Activated CD8-positive, alpha-beta memory T cell treated with anti-CD3 and anti-CD28 coated beads for 4 hours (primary cell): Measurements from ENCODE around the gene ABI2.
A peak's percentile ranks its signal among the peaks of the same experiment; 100 is the strongest.
"Not testable (repeated sequence)": the region's sequence is repeated elsewhere in the genome, so short reads cannot be mapped to it uniquely, and the experiment has no call there.

Experiments
- DNase-seq, 2 donors: peaks; one replicate each; pipeline ENCODE4 v3.0.0-alpha.2; 2020; ENCODE audit warnings: low read depth in 2 of 2

The ABI2 gene

DNA sequence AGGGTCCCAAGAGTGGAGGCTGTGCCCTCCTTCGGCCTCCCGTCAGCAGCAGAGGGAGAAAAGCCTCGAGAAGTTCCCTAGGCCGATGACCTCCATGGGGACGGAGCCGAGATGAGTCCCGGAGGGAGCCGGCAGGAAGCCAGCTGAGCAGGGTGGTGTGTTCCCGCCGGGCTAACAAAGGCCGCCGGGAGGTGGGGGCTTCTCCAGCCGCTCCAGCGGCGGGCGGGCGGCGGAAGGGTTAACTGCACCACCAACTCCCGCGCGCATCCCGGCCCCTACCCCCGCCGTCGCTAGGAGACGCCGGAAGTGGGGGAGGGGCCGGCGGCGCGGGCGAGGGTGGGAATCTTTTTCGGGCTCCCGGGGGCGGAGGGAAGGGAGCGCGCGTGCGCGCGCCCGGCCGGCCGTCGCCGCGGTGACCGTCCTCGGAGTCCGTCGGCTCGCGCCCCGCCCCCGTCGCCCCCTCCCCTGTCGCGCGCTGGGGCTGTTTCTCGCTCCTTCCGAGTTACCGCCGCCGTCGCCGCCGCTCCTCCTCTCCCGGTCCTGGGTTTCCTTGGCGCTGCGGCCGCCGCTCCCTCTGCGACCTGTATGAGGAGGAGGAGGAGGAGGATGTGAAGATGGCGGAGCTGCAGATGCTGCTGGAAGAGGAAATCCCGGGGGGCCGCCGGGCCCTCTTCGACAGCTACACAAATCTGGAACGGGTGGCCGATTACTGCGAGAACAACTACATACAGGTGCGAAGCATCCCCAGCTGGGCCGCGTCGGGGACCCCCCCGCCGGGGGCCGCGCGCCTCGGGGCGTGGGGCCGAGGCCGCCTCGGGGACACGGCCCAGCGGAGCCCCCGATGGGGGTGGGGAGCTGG is at the start of gene ABI2:
TSS of gene ABI2 (plus strand) at position 494 of the 859 bp plus-strand sequence. CDS start at position 615, 121 bp downstream.
- peak; percentile 30 to 32 for DNase-seq

DNA sequence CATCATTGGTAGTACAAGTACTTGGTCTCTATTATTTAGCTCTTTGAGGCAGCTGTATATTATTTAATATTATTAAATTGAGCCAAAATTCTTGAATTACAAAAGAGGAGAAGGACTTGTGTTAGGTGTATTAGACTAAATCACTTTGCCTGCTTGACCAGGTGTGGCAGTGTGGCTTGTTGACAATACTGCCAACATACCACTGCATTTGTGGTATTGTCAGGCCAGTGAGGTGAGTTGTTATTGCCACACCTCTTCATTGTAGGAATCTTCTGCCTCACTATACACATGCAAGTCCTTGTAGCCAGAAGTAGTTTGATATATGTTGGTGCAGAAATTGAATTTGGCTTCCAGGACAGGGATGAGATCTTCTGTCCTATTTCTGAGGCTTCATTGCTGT is 48.9 kb upstream of the ABI2 start:
- DNase-seq: no peak

- no peak for DNase-seq
These were observed 47.6 kb upstream of the ABI2 start for GRCh38 chr2:203280428-203281064.

- no peak for DNase-seq
These were observed 46.1 kb upstream of the ABI2 start for GRCh38 chr2:203282101-203282500.

DNA sequence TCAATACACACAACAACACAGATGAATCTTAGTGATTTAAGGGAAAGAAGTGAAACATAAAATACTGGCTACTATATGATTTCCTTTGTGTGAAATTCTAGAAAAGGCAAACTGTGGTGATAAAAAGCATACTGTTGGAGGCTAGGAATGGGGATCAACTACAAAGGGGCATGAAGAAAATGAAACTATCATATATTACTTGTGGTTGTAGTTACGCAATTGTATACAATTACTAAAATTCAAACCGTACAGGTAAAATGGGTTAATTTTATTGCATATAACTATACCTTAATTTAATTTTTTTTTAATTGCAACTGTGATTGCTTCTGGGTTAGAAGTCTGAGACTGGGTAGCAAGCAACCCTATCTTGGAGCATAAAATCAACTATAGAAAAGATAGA is 41.7 kb upstream of the ABI2 start:
- DNase-seq: no peak

- DNase-seq: no peak
These were observed 26.5 kb upstream of the ABI2 start for GRCh38 chr2:203301667-203302066.

- not testable (repeated sequence) for DNase-seq
These were observed 25.6 kb upstream of the ABI2 start for GRCh38 chr2:203302586-203302985.

DNA sequence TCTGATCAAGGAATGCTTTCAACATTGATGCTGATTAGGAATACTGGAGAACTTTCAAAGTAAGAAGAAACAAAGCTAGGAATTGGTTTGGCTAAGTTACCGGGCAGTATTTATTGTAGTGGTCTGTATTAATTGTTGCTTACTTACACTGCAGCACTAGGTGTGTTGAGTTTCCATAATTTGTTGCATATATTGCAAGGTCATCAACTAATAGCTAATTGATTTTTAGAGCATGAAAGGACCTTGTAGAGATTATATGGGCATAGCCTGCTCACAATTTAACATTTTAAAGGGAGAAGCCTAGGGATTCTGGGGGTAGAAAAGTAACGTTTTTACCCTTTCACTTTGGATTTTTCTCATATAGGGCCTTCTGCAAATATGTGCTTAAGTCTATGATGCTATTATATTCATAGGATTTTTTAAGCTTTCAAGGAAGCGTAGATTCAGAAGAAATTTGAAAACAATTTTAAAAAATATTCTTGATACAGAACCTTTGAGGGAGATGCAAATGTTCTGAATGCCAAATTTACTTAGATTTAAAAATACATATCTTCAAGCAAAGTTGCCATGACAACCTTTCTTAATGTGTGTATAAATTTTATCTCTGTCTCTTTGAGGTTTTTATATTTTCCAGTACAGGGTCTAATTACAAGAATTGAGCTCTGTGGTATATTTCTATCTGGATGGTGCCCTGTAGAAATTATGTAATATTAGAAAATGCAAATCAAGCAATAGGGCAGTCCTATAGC is 17.3 kb upstream of the ABI2 start:
- DNase-seq: no peak

DNA sequence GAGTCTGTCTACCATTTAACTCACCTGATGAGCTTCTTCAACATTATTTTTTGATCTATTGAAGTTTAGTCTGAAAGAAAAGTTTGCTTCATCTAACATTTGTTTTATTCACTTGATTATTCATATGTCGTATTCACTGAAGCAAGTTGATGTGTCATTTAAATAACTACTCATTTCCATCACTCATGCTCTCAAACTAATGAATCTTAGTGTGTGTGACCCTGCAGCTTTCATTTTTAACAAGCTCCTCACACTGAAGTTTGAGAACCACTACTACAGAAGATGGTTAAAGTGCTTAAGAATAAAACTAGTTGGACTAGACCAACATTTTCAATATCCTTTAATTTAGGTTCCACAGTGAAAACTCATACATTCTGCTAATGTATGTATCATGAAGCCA is 1.8 kb upstream of the ABI2 start:
- DNase-seq: no peak

- no peak for DNase-seq
These were observed 653 bp upstream of the ABI2 start for GRCh38 chr2:203327582-203327900.

DNA sequence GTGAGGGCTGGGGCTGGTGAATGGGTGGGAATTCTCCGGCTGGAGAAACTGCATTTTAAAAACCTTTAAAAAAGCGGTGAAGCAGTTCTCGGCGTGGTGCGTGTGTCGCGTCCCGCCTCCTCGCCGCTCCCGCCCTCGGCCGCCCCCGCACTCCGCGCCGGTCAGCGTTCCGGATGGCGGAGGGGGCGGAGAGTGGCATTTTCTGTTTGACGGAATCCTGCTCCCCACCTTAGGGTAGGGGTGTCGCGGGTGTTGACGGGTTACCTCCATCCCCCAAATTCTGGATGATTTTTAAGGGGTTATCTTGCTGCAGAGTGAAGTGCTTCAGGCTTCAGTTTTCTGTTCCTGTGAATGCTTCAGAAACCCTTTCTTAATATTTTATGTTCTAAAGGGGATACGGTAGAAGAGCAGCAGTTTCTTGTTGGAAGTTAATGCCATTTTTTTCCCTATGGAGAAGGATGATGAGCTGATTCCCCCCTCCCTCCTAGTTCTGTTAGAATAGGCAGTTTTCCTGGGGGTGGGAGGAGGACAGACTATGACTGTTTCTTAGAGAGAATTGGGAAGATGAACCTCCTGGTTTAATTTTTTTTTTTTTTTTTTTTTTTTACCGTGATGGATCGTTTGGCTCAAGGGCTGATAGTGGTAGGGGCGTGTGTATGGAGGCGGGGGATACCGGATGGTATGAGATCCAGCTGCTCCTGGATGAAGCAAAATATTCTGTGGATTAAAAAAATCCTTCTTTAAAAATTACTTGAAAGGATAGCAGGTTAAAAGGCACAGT is 756 bp downstream of the ABI2 start:
- peak; percentile 3 to 12 for DNase-seq

GRCh38 chr2:203330434-203330833 is 2.2 kb downstream of the ABI2 start:
- DNase-seq: no peak

GRCh38 chr2:203338322-203338721 is 10.1 kb downstream of the ABI2 start:
- DNase-seq: no peak

DNA sequence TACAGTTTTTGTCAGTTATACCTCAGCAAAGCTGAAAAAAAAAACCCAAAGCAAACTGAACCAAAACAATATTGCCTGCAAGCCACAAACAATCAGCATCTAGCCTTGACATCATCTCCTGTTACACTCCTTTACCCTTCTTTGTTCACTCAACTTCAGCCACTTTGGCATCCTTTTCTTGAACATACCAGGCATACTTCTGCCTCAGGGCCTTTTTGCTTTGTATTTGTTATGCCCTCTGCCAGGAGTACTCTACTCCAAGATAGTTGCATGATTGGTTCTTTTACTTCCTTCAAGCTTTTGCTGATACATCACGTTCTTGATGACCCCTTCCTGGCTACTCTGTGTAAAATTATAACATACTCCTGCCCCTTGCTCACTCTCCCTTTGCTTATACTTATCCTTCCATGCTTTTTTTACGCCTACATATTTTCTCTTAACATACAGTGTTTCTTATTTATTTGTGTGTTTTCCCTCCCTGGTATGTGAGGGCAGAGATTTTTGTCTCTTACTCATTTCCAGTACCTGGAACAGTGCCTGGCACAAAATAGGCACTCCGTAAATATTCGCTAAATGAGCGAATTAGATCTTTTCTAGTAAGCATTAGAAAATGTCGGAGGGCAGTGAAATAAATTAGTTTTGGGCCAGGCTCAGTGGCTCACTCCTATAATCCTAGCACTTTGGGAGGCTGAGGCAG is 12.7 kb downstream of the ABI2 start:
- DNase-seq: no peak

GRCh38 chr2:203341741-203342310 is 13.6 kb downstream of the ABI2 start:
- DNase-seq: no peak

DNA sequence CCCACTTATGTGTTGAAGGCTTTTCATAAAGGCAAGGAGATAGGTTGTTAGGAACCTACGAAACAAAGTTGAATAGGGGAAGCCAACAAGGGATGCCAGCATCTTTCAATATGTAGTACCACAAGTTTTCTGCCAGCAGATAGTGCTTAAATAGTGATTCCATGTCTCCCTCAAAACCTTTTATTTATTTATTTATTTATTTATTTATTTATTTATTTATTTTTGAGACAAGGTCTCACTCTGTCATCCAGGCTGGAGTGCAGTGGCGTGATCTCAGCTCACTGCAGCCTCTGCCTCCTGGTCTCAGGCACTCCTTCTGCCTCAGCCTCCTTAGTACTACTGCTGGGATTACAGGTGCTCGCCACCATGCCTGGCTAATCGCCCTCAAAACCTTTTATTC is 14.2 kb downstream of the ABI2 start:
- DNase-seq: not testable (repeated sequence)

DNA sequence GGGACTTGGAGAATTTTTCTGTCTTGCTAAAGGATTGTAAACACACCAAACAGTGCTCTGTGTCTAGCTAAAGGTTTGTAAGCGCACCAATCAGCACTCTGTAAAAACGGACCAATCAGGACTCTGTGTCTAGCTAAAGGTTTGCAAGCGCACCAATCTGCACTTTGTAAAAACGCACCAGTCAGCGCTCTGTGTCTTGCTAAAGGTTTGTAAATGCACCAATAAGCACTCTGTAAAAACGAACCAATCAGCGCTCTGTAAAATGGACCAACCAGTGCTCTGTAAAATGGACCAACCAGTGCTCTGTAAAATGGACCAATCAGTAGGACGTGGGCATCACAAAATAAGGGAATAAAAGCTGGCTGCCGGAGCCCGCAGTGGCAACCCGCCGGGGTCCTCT is 16.5 kb downstream of the ABI2 start:
- no peak for DNase-seq

- DNase-seq: no peak
These were observed 18.4 kb downstream of the ABI2 start for GRCh38 chr2:203346612-203347011.

DNA sequence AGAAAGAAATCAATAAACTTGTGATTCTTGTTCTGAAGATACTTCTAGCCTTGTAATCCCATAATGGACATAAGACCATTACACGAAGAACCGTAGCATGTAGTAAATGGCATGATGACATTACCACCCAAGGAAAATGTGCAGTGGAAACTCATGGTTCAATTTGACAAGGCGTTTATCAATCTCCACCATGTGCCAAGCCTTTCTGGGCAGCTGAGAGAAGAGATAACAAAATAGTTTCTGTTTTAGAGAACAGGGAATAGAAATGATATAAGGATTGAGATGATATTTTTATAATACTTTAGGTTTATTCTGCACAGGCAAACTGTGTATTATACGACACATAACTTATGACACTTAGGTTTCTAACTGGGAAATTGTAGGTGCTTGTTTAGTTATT is 19.2 kb downstream of the ABI2 start:
- DNase-seq: no peak

DNA sequence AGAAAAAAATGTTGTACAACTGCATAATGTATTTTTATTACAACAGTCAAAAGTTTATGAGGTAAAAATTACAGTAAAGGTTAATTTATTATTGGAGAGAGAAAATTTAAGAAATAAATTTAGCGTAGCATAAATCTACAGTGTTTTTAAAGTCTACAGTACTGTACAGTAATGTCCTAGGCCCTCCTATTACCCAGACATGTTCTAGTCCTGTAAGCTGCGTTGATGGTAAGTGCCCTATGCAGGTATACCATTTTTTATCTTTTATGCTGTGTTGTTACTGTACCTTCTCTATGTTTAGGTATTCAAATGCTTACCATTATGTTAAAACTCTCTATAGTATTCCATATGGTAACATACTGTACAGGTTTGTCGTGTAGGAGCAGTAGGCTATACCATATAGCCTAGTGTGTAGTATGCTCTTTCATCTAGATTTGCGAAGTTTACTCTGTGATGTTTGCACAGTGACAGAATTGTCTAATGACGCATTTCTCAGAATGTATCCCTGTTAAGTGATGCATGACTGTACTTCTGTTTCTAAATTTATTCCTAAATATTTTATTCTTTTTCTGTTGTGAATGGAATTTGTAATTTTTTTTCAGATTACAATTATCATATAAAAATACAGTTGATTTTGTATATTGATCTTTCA is 24.5 kb downstream of the ABI2 start:
- DNase-seq: no peak
